ENCODE results near the gene CACNA2D3. TPM values are rescaled to one million over a fixed set of nuclear protein-coding genes. Genes with fewer than 3 reads are reported as not detected.

Gene CACNA2D3
- total RNA-seq, 1 donor from 2014 or later: 2.5 TPM

GRCh38 chr3:55122312-55122711 is 1000.0 kb downstream of the CACNA2D3 start:
- Mint-ChIP-seq H3K9me3 (no peaks in the 10 kb centered on the region), H3K27ac (no peak overlapping the region), H3K4me1 (ENCODE audit: unreplicated experiment) (peaks cover 4% of the 10 kb centered on the region), H3K36me3 (no peaks in the 10 kb centered on the region), H3K27me3 (peaks cover 34% of the 10 kb centered on the region), H3K4me3 (no peak overlapping the region)
- DNase-seq (ENCODE audit: extremely low spot score, unreplicated experiment): no peak
- no peak for TF ChIP-seq CTCF (conservative IDR thresholded peaks at IDR 0.05)

Other genes starting within 250 kb of the CACNA2D3 start
- gene ACTR8, start 240.4 kb upstream of the CACNA2D3 start, total RNA-seq (ENCODE audit: low replicate concordance): 40.1 and 46.7 TPM in 2 replicates
- gene SELENOK, start 230.7 kb upstream of the CACNA2D3 start, total RNA-seq (ENCODE audit: low replicate concordance): 46.8 and 47.1 TPM in 2 replicates